GM03348 (cell line): ENCODE results near the gene CLDN24.

Experiments used
- DNase-seq: peaks from one replicate; pipeline ENCODE4 v3.0.0; 2012; ENCODE audit warnings: low spot score

The CLDN24 gene

GRCh38 chr4:183284258-183284785 is 37.9 kb downstream of the CLDN24 start:
- DNase-seq, result no peak

GRCh38 chr4:183276106-183276505 is 46.1 kb downstream of the CLDN24 start:
- no peak for DNase-seq

GRCh38 chr4:183272384-183272783 is 49.8 kb downstream of the CLDN24 start:
- no peak for DNase-seq
